Superior temporal gyrus (tissue), 1 donor: ENCODE measurements around the gene PIK3R2.
"Not testable (repeated sequence)": the region's sequence is repeated elsewhere in the genome, so short reads cannot be mapped to it uniquely, and the experiment has no call there.

Source experiments
- DNase-seq: peaks from one replicate; pipeline ENCODE4 v3.0.0-alpha.2; 2016; ENCODE audit errors: extremely low spot score

Gene PIK3R2

GRCh38 chr19:18203863-18204393 lies 51.0 kb downstream of the PIK3R2 start, which contains the start of gene RAB3A:
Gene RAB3A (minus strand): TSS chr19:18204042. CDS start chr19:18202740, 1,302 bp downstream.
- peak; percentile 100 for DNase-seq

GRCh38 chr19:18204394-18205199 lies 51.6 kb downstream of the PIK3R2 start:
- DNase-seq, result peak; percentile 51

GRCh38 chr19:18205200-18205892 lies 52.4 kb downstream of the PIK3R2 start:
- peak; percentile 78 for DNase-seq

GRCh38 chr19:18206018-18206417 lies 53.1 kb downstream of the PIK3R2 start:
- DNase-seq, result no peak

GRCh38 chr19:18208098-18208951 lies 55.4 kb downstream of the PIK3R2 start:
- no peak for DNase-seq

GRCh38 chr19:18209912-18210311 lies 56.9 kb downstream of the PIK3R2 start:
- DNase-seq, result not testable (repeated sequence)

- no peak for DNase-seq
These were observed 58.7 kb downstream of the PIK3R2 start for GRCh38 chr19:18211683-18212082.

- DNase-seq, result no peak
These were observed 61.9 kb downstream of the PIK3R2 start for GRCh38 chr19:18214779-18215433.

GRCh38 chr19:18216789-18217188 lies 63.8 kb downstream of the PIK3R2 start:
- DNase-seq, result no peak

GRCh38 chr19:18218159-18218558 lies 65.2 kb downstream of the PIK3R2 start:
- no peak for DNase-seq

- no peak for DNase-seq
These were observed 65.6 kb downstream of the PIK3R2 start for GRCh38 chr19:18218600-18218999.
